MCF 10A (cell line): ENCODE results near the gene GLRA3. TPM values are rescaled to one million over a fixed set of nuclear protein-coding genes. Genes with fewer than 3 reads are reported as not detected.
"Not testable (repeated sequence)": the region's sequence is repeated elsewhere in the genome, so short reads cannot be mapped to it uniquely, and the experiment has no call there.

Source experiments
- BruUV-seq: library from RNA; stranded (reverse); fragments of 400-500 nt; replicated peaks from 2 replicates; lab custom pipeline; 2021; lab: Mats Ljungman, UMichigan
- CTCF ChIA-PET: fragments of 300-600 bp; sonication (Branson Sonifier 250); formaldehyde crosslinking; extraction: SDS; loops from one replicate; lab custom pipeline; 2021; ENCODE audit warnings: antibody characterized with exemption, inconsistent platforms; lab: Yijun Ruan, JAX
- POLR2A ChIA-PET: fragments of 300-600, 350-650 bp; sonication (Branson Sonifier 250); formaldehyde crosslinking; extraction: SDS; loops from one replicate; lab custom pipeline; 2020; ENCODE audit warnings: antibody characterized with exemption, inconsistent platforms; lab: Yijun Ruan, JAX
- DNase-seq: peaks from one replicate; pipeline ENCODE4 v3.0.0-alpha.2; 2018; ENCODE audit not compliant: unreplicated experiment
- H3K27ac Mint-ChIP-seq: one replicate; pipeline ENCODE4 v1.8.0; 2022; ENCODE audit warnings: mild to moderate bottlenecking, low read depth, mixed read lengths; ENCODE audit not compliant: unreplicated experiment
- H3K27me3 Mint-ChIP-seq: one replicate; pipeline ENCODE4 v1.8.0; 2022; ENCODE audit warnings: mixed read lengths; ENCODE audit not compliant: insufficient read depth, unreplicated experiment
- H3K36me3 Mint-ChIP-seq: one replicate; pipeline ENCODE4 v1.8.0; 2022; ENCODE audit warnings: mild to moderate bottlenecking, moderate library complexity, mixed read lengths; ENCODE audit not compliant: insufficient read depth, unreplicated experiment
- H3K4me1 Mint-ChIP-seq: one replicate; pipeline ENCODE4 v1.8.0; 2022; ENCODE audit warnings: mixed read lengths; ENCODE audit not compliant: insufficient read depth, unreplicated experiment
- H3K4me3 Mint-ChIP-seq: one replicate; pipeline ENCODE4 v1.8.0; 2022; ENCODE audit warnings: mild to moderate bottlenecking, moderate library complexity, mixed read lengths; ENCODE audit not compliant: unreplicated experiment
- H3K9me3 Mint-ChIP-seq: one replicate; pipeline ENCODE4 v1.8.0; 2022; ENCODE audit warnings: mixed read lengths; ENCODE audit not compliant: unreplicated experiment
- intact Hi-C: fragments of 100-400 bp; cut with micrococcal nuclease; formaldehyde crosslinking; loops from 2 replicates; pipeline ENCODE4 v1.14.1; 2022
- total RNA-seq: library from RNA; stranded (reverse); gene quantifications from 2 replicates; pipeline ENCODE4 v1.2.3, GENCODE V29; 2022
- TF ChIP-seq, protein P1 (sequence below): fragments of 200-600 bp; IDR thresholded peaks from one replicate; pipeline ENCODE4 v1.8.0; 2022; ENCODE audit warnings: antibody characterized with exemption, mild to moderate bottlenecking; ENCODE audit not compliant: unreplicated experiment

GLRA3 gene
- total RNA-seq, 1 experiment from 2014 or later, result not detected

DNA sequence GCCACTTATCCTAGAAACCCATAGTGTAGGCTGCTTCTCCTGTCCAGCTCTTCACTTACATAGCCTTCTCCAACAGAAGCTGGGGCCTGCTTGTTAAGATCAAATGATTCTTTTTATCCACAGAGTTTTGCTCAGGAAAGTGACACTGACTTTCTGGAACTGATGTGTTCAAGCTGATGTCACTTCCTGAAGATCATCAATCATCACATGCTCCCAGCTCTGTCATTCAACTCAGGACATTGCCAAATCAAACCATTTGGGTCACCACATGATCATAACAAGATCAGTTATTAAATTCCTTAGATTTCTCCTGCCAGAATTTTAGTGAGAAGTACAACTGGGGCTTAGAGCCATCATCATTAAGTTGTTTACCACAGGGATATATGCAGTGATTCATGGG is 39.4 kb downstream of the GLRA3 start:
- intact Hi-C loops, result no loop called here
- ChIA-PET CTCF (no interaction called here), POLR2A (no interaction called here)
- Mint-ChIP-seq H3K27ac (no peak overlapping the region), H3K27me3 (no peaks in the 10 kb centered on the region), H3K9me3 (no peaks in the 10 kb centered on the region), H3K4me1 (peaks cover 14% of the 10 kb centered on the region), H3K4me3 (no peak overlapping the region), H3K36me3 (no peaks in the 10 kb centered on the region)
- TF ChIP-seq, protein P1, sequence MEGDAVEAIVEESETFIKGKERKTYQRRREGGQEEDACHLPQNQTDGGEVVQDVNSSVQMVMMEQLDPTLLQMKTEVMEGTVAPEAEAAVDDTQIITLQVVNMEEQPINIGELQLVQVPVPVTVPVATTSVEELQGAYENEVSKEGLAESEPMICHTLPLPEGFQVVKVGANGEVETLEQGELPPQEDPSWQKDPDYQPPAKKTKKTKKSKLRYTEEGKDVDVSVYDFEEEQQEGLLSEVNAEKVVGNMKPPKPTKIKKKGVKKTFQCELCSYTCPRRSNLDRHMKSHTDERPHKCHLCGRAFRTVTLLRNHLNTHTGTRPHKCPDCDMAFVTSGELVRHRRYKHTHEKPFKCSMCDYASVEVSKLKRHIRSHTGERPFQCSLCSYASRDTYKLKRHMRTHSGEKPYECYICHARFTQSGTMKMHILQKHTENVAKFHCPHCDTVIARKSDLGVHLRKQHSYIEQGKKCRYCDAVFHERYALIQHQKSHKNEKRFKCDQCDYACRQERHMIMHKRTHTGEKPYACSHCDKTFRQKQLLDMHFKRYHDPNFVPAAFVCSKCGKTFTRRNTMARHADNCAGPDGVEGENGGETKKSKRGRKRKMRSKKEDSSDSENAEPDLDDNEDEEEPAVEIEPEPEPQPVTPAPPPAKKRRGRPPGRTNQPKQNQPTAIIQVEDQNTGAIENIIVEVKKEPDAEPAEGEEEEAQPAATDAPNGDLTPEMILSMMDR, result no peak
- BruUV-seq, result no TSS peak
- DNase-seq, result no peak

DNA sequence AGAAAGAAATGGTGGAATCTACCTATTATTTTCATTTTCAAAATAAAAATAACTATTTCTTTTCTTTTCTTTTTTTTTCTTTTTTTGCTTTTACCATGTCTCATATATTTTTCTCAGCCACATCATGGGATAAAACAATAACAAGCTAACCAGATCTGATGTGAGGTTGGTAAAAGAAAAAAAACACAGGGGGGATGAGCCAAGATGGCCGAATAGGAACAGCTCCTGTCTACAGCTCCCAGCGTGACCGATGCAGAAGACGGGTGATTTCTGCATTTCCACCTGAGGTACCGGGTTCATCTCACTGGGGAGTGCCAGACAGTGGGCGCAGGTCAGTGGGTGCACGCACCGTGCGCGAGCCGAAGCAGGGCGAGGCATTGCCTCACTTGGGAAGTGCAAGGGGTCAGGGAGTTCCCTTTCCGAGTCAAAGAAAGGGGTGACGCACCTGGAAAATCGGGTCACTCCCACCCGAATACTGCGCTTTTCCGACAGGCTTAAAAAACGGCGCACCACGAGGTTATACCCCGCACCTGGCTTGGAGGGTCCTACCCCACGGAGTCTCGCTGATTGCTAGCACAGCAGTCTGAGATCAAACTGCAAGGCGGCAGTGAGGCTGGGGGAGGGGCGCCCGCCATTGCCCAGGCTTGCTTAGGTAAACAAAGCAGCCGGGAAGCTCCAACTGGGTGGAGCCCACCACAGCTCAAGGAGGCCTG is 50.6 kb downstream of the GLRA3 start:
- DNase-seq, H3K27ac Mint-ChIP-seq, intact Hi-C loops, POLR2A ChIA-PET, H3K36me3 Mint-ChIP-seq, H3K4me3 Mint-ChIP-seq, BruUV-seq, H3K27me3 Mint-ChIP-seq, H3K9me3 Mint-ChIP-seq, H3K4me1 Mint-ChIP-seq: not testable (repeated sequence)
- CTCF ChIA-PET, result interaction anchor here (0.6 kb wide), 1 partner anchor 166 kb away, joined by 3 read pairs; no protein-coding TSS in a partner anchor

DNA sequence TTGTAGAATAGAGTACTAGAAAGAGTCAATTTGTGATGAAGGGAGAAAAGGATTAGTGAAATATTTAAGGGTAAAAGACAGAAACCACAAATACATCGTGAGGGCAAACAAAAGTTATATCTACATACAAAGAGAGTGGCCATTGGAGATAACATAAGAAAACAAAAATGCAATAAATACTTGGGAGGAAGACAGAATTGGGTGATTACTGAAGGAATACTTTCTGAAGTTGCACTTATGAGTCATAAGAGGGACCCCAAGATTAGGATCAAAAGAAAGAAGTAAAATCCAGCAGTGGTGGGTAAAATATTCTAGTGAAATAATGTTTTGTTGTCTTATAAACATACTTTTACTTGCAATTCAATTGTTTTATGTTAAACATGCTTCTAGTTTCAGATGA is 53.7 kb downstream of the GLRA3 start:
- ChIA-PET POLR2A (interaction anchor here (0.7 kb wide), 1 partner anchor 158 kb away, joined by 4 read pairs; no protein-coding TSS in a partner anchor), CTCF (interaction anchor here (0.7 to 2.3 kb wide), 2 partner anchors 9 to 1351 kb away, joined by 3 to 8 read pairs; no protein-coding TSS in a partner anchor)
- no peaks in the 10 kb centered on the region for H3K36me3 Mint-ChIP-seq
- no peak for DNase-seq
- intact Hi-C loops, result no loop called here
- H3K27me3 Mint-ChIP-seq, result no peaks in the 10 kb centered on the region
- TF ChIP-seq, protein P1, result no peak
- no peak overlapping the region for H3K4me3 Mint-ChIP-seq
- no peaks in the 10 kb centered on the region for H3K4me1 Mint-ChIP-seq
- H3K9me3 Mint-ChIP-seq, result no peaks in the 10 kb centered on the region
- no peak overlapping the region for H3K27ac Mint-ChIP-seq
- no TSS peak for BruUV-seq

DNA sequence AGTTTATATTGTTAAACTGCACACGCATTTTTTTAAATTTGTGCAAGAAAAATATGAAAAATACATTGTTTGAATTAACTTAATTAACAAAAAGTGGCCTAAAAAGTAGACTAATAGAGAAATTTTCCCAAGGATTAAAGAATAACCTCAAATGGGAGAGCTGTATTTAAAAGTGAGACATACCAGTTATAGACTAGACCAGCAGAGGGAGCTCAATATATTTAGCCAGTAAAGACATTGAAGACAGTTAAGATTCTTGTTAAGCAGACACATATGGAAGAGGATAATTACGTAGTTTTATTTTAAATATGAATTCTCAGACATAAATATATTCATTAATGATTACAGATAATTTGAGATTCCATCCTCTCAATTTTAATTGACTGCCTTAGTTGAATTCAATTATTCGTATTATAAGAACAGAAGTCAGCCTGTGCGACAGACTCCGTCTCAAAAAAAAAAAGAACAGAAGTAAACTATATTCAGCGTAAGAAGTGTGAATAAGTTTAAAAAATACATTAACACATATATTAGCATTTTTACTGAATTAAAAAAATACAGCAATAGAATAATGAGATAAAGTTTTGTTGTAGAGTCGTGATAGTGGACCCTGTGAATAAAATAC is 64.8 kb downstream of the GLRA3 start:
- no peak overlapping the region for H3K4me3 Mint-ChIP-seq
- no peaks in the 10 kb centered on the region for H3K36me3 Mint-ChIP-seq
- intact Hi-C loops, result loop anchor here (1.0 to 5.0 kb wide), 4 partner anchors 403 to 1129 kb away; no protein-coding TSS in a partner anchor
- no peaks in the 10 kb centered on the region for H3K9me3 Mint-ChIP-seq
- CTCF ChIA-PET, result interaction anchor here (0.6 to 4.5 kb wide), 22 partner anchors 12 to 1071 kb away, joined by 3 to 51 read pairs (median 3); no protein-coding TSS in a partner anchor
- H3K27ac Mint-ChIP-seq, result no peak overlapping the region
- TF ChIP-seq, protein P1, result peak; percentile 56
- POLR2A ChIA-PET, result interaction anchor here (1.5 kb wide), 1 partner anchor 772 kb away, joined by 8 read pairs; no protein-coding TSS in a partner anchor
- H3K4me1 Mint-ChIP-seq, result no peaks in the 10 kb centered on the region
- peak; percentile 59 for DNase-seq
- no peaks in the 10 kb centered on the region for H3K27me3 Mint-ChIP-seq
- BruUV-seq, result no TSS peak
